Mesenchymal stem cell (in vitro differentiated cells and primary cell): Measurements from ENCODE around the gene MYH9.
"Not testable (repeated sequence)": the region's sequence is repeated elsewhere in the genome, so short reads cannot be mapped to it uniquely, and the experiment has no call there.

Source experiments
- DNase-seq: peaks from one replicate; pipeline ENCODE4 v3.0.0-alpha.2; 2013
- H2AFZ ChIP-seq: one replicate; pipeline ENCODE4 v1.6.1; 2013; ENCODE audit warnings: low read depth, mild to moderate bottlenecking, control low read depth, inconsistent platforms, low read length, moderate library complexity
- H2AK5ac ChIP-seq: 2 replicates; pipeline ENCODE4 v1.6.1; 2013; ENCODE audit warnings: low read length, moderate library complexity, mild to moderate bottlenecking, inconsistent platforms; ENCODE audit not compliant: severe bottlenecking
- H2BK120ac ChIP-seq: one replicate; pipeline ENCODE4 v1.6.1; 2013; ENCODE audit warnings: low read depth, mild to moderate bottlenecking, inconsistent platforms, low read length, moderate library complexity
- H2BK12ac ChIP-seq, 2 experiments: one replicate each; pipeline ENCODE4 v1.6.1; 2013; ENCODE audit warnings: inconsistent platforms in 2 of 2, low read length in 2 of 2, mild to moderate bottlenecking in 2 of 2, moderate library complexity in 2 of 2, control low read depth in 1 of 2
- H2BK15ac ChIP-seq: one replicate; pipeline ENCODE4 v1.6.1; 2013; ENCODE audit warnings: mild to moderate bottlenecking, low read depth, inconsistent platforms; ENCODE audit not compliant: poor library complexity, severe bottlenecking
- H2BK5ac ChIP-seq: 2 replicates; pipeline ENCODE4 v1.6.1; 2013; ENCODE audit warnings: low read depth, mild to moderate bottlenecking, low read length, control low read depth, inconsistent platforms; ENCODE audit not compliant: poor library complexity, severe bottlenecking
- H3K14ac ChIP-seq, 2 experiments: one replicate each; pipeline ENCODE4 v1.6.1; 2013; ENCODE audit warnings: inconsistent platforms in 2 of 2, low read length in 2 of 2, control low read depth in 1 of 2, mild to moderate bottlenecking in 1 of 2, moderate library complexity in 1 of 2
- H3K18ac ChIP-seq, 2 experiments: one replicate each; pipeline ENCODE4 v1.6.1; 2013; ENCODE audit warnings: inconsistent platforms in 2 of 2, low read length in 2 of 2, control low read depth in 1 of 2, low read depth in 1 of 2, mild to moderate bottlenecking in 1 of 2
- H3K23ac ChIP-seq, 2 experiments: one replicate each; pipeline ENCODE4 v1.6.1; 2013; ENCODE audit warnings: inconsistent platforms in 2 of 2, low read length in 2 of 2, mild to moderate bottlenecking in 2 of 2, moderate library complexity in 2 of 2, control low read depth in 1 of 2
- H3K27ac ChIP-seq: 2 replicates; pipeline ENCODE4 v1.5.1; 2013; ENCODE audit warnings: mild to moderate bottlenecking, moderate library complexity, low read length, control low read depth, inconsistent platforms; ENCODE audit not compliant: poor library complexity, severe bottlenecking
- H3K27me3 ChIP-seq, 2 experiments: 2 replicates each; pipeline versions ENCODE4 v1.6.1 to v1.7.0; 2013; ENCODE audit warnings: low read length in 2 of 2, mild to moderate bottlenecking in 2 of 2, moderate library complexity in 2 of 2, control low read depth in 1 of 2, inconsistent platforms in 1 of 2; ENCODE audit not compliant: control insufficient read depth in 1 of 2, insufficient read depth in 1 of 2
- H3K36me3 ChIP-seq, 2 experiments: 2 replicates each; pipeline versions ENCODE4 v1.6.1 to v1.7.0; 2013; ENCODE audit warnings: low read length in 2 of 2, control low read depth in 1 of 2, inconsistent platforms in 1 of 2, low read depth in 1 of 2, mild to moderate bottlenecking in 1 of 2; ENCODE audit not compliant: insufficient read depth in 2 of 2, control insufficient read depth in 1 of 2
- H3K4ac ChIP-seq, 2 experiments: one replicate each; pipeline ENCODE4 v1.6.1; 2013; ENCODE audit warnings: inconsistent platforms in 2 of 2, low read length in 2 of 2, mild to moderate bottlenecking in 2 of 2, moderate library complexity in 2 of 2, control low read depth in 1 of 2, low read depth in 1 of 2
- H3K4me1 ChIP-seq: 2 replicates; pipeline ENCODE4 v1.6.1; 2013; ENCODE audit warnings: low read depth, low read length, control low read depth; ENCODE audit not compliant: control insufficient read depth, insufficient read depth
- H3K4me2 ChIP-seq: 2 replicates; pipeline ENCODE4 v1.6.1; 2013; ENCODE audit warnings: low read length, mild to moderate bottlenecking, inconsistent platforms; ENCODE audit not compliant: poor library complexity, severe bottlenecking
- H3K4me3 ChIP-seq, 2 experiments: 2 replicates each; pipeline versions ENCODE4 v1.5.1 to v1.7.0; 2013; ENCODE audit warnings: low read length in 2 of 2, mild to moderate bottlenecking in 2 of 2, control low read depth in 1 of 2, low read depth in 1 of 2; ENCODE audit not compliant: insufficient read depth in 1 of 2
- H3K79me1 ChIP-seq: replicated peaks from 2 replicates; pipeline ENCODE4 v1.6.1; 2013; ENCODE audit warnings: mild to moderate bottlenecking, control low read depth, low read length, inconsistent platforms; ENCODE audit not compliant: poor library complexity, severe bottlenecking
- H3K9ac ChIP-seq: 2 replicates; pipeline ENCODE4 v1.7.0; 2013; ENCODE audit warnings: mild to moderate bottlenecking, low read length, moderate library complexity
- H3K9me3 ChIP-seq: 2 replicates; pipeline ENCODE4 v1.7.0; 2013; ENCODE audit warnings: mild to moderate bottlenecking, low read length; ENCODE audit not compliant: control insufficient read depth
- H4K8ac ChIP-seq: one replicate; pipeline ENCODE4 v1.6.1; 2013; ENCODE audit warnings: inconsistent platforms, mild to moderate bottlenecking, low read length, moderate library complexity
- H4K91ac ChIP-seq: one replicate; pipeline ENCODE4 v1.6.1; 2013; ENCODE audit warnings: mild to moderate bottlenecking, low read length, inconsistent platforms
- WGBS: methylation state at CpG from one replicate; pipeline ENCODE4 v1.1.7; 2013; ENCODE audit warnings: mixed read lengths; 5-methylcytosine and 5-hydroxymethylcytosine counted together

Gene MYH9

DNA sequence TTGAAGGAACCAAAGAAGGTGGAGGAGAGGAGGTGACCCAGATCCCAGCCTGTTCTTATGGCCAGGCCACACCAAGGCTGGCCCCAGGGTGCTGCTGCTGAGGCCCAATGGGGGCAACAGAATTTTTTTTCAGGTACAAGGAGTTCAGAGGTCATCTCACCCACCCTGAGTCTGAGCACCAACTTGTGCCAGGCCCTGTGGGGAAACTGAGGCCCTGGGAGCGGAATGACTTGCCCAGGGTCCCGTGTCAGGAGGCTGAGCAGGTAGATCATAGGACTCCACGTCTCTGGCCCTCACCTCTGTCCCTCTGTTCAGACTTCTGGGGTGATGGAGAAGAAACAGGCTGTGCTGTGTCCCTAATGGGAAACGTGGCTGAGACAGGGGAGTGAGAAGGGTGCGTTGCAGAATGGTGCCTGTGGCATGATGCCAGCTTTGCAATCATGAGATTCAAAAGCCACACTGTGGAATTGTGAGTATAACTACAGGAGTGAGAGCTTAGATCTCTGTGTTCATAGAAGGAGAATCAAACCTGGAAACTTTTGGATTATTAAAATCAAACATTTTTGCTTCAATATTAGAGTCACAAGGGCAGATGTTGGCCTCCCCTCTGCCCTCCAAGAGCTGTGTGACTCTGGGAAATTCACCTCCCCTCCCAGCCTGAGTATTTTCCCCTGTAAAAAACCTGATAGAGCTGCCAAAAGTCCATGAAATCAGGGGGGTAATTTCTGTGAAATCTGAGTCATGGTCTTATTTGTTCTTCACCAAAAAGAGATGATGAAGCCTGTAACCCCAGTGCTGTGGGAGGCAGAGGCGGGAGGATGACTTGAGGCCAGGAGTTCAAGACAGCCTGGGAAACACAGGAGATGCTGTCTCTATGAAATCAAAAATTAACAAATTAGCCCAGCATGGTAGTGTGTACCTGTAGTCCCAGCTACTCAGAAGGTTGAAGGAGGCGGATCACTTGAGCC is 134.0 kb downstream of the MYH9 start:
- Histone ChIP-seq H3K14ac (no peak overlapping the region), H3K9me3 (no peaks in the 10 kb centered on the region), H4K91ac (peak overlapping the region; percentile 11), H2AFZ (no peak overlapping the region), H4K8ac (peak overlapping the region; percentile 3), H3K18ac (no peak overlapping the region), H3K4me2 (no peak overlapping the region), H2AK5ac (peak overlapping the region; percentile 69), H3K4me1 (peaks cover 34% of the 10 kb centered on the region), H3K27ac (peak overlapping the region; percentile 17), H2BK5ac (no peak overlapping the region), H2BK15ac (no peak overlapping the region), H3K36me3 (peaks cover 13 to 20% of the 10 kb centered on the region in 2 experiments), H3K9ac (peak overlapping the region; percentile 91), H2BK12ac (no peak overlapping the region), H3K4ac (no peak overlapping the region), H3K27me3 (no peaks in the 10 kb centered on the region), H3K23ac (no peak overlapping the region), H2BK120ac (no peak overlapping the region), H3K4me3 (peak overlapping the region in 1 of 2 experiments; percentile 85), H3K79me1 (peaks cover 7% of the 10 kb centered on the region)
- no peak for DNase-seq
- WGBS: 80% methylated on average over 7 of the region's 7 CpGs

DNA sequence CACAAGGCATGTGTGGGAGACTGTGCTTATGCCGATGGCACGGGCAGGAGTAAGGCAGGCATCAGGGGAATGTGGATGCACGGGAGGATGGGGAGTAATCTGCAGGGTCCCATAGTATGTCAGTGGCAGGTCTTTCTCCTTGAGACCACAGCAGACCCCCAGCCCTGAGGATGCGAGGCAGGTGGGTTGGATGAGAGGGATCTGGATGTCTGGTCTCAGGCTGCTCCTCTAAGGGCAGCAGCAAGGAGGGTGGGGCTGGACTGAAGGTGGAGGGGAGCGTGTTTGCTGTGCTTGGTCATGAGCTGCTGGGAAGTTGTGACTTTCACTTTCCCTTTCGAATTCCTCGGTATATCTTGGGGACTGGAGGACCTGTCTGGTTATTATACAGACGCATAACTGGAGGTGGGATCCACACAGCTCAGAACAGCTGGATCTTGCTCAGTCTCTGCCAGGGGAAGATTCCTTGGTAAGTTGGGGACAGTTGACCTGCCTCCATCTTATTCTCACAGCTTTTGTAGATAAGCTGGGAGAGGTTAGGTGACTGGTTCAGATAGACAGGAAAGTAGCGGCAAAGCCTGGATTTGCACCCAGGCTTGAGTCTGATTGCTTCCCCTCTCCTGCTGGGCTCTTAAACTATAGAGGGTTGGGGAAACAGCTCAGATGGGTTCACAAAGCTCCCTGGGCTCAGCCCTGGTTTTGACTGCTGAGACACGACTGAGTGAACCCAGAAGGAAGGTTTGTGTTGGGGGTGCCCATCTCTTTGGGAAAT is 134.8 kb downstream of the MYH9 start, which contains the start of gene APOL1:
TSS of gene APOL1 (plus strand) at position 380 of the 769 bp plus-strand sequence. CDS start 1,823 bp downstream, outside the sequence.
- Histone ChIP-seq H3K9ac (peak within 1 kb of the TSS; percentile 91), H2BK12ac (no peak within 1 kb of the TSS), H3K27me3 (no peaks in the 10 kb centered on the region), H4K91ac (peak within 1 kb of the TSS; percentile 11), H4K8ac (peak within 1 kb of the TSS; percentile 62), H2BK120ac (no peak within 1 kb of the TSS), H3K4ac (no peak within 1 kb of the TSS), H3K27ac (peak within 1 kb of the TSS; percentile 30), H3K36me3 (peaks cover 11% of the 10 kb centered on the region in 2 experiments), H3K4me3 (peak within 1 kb of the TSS in 1 of 2 experiments; percentile 85), H3K18ac (peak within 1 kb of the TSS in 1 of 2 experiments; percentile 6), H2AFZ (peak within 1 kb of the TSS; percentile 3), H3K14ac (no peak within 1 kb of the TSS), H3K23ac (no peak within 1 kb of the TSS), H2AK5ac (peak within 1 kb of the TSS; percentile 80), H2BK15ac (no peak within 1 kb of the TSS), H3K9me3 (peaks cover 6% of the 10 kb centered on the region), H3K4me1 (peaks cover 28% of the 10 kb centered on the region), H3K79me1 (peaks cover 3% of the 10 kb centered on the region), H2BK5ac (no peak within 1 kb of the TSS), H3K4me2 (peak within 1 kb of the TSS; percentile 52)
- WGBS: 91% methylated on average over 10 of the region's 10 CpGs
- DNase-seq: peak; percentile 72

DNA sequence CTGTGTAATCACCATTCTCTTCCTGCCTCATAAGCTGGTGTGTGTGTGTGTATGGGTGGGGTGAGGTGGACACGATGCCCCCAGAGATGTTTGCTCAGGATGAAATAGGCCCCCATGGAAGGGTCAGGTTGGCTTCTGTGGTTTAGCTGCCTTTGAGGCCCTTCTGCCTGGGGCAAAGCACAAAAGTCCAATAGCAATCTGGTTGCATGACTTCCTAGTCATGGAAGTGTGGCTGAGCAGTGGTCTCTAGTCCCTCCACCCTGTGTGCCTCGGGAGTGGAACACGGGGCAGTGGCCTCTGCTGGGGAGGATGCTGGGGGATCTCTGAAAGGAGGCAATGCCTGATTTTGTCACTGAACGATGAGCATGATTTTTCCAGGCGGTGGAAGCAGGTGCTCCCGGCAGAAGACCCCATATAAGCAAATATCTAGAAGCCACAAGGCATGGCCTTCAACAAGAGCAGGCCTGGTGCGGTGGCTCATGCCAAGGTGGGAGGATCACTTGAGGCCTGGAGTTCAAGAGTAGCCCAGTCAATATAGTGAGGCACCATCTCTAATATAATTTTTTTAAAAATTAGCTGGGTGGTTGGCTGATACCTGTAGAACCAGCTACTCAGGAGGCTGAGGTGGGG is 135.7 kb downstream of the MYH9 start:
- not testable (repeated sequence) for H3K79me1 ChIP-seq, H3K4me3 ChIP-seq, H3K36me3 ChIP-seq, H3K27ac ChIP-seq, H3K9me3 ChIP-seq, H2BK5ac ChIP-seq, H3K4me2 ChIP-seq, H3K9ac ChIP-seq, H4K8ac ChIP-seq, H2AK5ac ChIP-seq, DNase-seq, H3K18ac ChIP-seq, H4K91ac ChIP-seq, H3K4ac ChIP-seq, H2BK12ac ChIP-seq, H2BK15ac ChIP-seq, H2AFZ ChIP-seq, H2BK120ac ChIP-seq, H3K23ac ChIP-seq, H3K14ac ChIP-seq, H3K27me3 ChIP-seq
- 91% methylated on average over 6 of the region's 7 CpGs for WGBS
- peaks cover 28% of the 10 kb centered on the region for H3K4me1 ChIP-seq
